EL (cell line): ENCODE results near the gene PRDM15.

Experiments
- DNase-seq: peaks from one replicate; pipeline ENCODE4 v3.0.0-alpha.2; 2016

Gene PRDM15

DNA sequence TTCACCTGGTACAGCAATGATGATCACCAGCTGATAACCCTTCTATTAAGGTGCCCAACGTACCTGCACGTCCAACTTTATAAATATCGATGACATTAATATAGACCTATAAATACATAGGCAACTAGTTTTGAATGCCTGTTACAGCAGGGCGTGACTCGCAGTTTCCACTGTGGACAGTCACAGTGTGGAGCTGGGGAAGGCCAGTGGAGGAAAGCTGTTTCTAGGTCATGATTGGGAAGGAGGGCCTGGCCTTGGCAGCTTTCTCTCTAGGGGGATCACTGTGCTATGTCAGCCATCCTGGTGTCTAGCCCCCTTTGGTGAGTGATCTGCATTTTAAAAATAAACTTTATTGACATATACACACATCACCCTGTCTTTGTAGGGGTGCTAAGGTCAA is 4.4 kb upstream of the PRDM15 start:
- DNase-seq = no peak

DNA sequence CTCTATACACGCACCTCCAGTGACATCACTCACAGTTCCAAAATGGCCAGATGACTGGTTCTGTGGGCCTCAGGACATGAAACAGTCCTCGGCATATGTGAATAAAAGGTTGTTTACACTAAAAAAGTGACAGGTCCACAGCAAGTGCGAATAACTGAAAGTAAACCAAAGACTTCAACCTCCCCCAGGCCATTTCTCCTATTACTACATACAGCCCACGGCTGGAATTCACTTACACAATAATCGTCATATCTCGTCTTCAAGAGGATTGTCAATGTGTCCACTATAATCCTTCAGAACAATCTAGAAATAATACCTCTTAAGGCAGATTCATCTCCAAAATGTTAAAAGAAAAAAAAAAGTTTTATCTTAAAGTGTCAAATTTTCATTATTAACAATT is 1.9 kb upstream of the PRDM15 start:
- DNase-seq = no peak

DNA sequence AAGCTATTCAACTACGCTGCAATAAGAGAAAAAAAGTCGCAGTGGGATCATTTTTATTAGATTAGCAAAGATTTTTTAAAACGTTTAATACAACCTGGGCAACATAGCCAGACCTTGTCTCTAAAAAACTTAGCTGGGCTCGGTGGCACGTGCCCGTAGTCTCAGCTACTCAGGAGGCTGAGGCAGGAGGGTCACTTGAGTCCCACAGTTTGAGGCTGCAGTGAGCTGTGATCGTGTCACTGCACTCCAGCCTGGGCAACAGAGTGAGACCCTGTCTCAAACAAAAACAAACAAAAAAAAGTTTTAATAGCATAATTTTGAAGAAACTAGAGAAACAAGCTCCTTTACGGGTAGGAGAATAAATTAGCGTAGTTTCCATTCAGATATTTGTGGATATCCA is 1.0 kb upstream of the PRDM15 start:
- no peak for DNase-seq

DNA sequence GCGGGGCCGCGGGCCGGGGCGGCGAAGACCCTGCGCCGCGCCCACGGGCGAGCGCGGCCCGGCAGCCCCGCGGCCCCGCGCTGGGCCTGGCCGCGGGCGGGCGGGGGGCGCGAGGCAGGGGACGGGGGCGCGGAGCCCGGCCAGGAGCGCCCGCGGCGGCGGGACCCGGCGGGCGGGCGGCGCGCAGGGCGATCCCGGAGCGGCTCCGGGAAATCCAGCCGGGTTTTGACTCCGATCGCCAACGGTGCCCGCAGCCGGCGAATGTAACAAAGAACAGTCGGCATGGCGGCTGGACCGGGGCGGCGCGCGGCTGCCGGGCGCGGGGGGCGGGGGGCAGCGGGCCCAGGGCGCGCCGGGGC is 334 bp downstream of the PRDM15 start:
- peak; percentile 76 for DNase-seq

DNA sequence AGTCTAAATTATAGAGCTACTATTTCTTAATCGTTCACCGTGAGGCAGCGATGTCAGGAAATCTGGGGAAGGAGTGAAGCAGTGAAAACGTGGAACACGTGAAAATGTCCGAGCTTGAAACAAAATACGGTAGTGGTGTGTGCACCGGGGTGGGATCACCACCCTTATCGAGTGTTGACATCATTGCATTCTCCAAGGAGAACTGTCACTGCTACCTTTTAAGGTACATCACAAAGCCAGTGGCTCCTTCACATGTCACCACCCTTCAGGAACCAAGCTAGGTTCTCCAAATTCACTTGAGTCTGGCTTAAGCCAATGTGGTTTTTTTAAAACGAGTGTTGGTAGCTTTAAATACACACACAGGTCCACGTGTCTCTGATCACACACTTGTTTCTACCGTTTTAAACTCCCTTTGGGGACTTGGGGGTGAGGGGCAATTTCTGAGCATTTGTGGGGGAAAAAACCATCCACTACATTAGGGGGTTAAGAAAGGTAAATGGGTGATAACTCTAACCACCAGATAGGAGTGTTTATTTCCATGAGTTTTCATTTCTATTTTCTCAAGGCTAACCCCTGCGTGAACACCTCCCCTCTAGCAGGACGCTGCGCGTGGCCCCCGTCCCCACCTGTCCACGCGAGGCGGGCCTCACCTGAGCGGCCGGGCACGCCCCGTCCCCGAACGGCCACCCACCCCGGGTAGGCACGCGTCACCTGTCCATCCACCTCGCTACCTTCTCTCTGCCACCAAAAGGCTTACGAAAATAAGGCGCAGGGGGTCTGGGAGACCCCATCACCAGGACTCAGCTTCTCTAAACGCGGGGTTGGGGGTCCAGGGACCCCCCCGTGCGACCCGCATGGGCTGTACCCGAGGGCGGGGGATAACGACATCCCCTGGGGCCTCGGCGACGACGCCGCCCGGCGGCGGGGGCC is 978 bp downstream of the PRDM15 start:
- peak; percentile 53 for DNase-seq

DNA sequence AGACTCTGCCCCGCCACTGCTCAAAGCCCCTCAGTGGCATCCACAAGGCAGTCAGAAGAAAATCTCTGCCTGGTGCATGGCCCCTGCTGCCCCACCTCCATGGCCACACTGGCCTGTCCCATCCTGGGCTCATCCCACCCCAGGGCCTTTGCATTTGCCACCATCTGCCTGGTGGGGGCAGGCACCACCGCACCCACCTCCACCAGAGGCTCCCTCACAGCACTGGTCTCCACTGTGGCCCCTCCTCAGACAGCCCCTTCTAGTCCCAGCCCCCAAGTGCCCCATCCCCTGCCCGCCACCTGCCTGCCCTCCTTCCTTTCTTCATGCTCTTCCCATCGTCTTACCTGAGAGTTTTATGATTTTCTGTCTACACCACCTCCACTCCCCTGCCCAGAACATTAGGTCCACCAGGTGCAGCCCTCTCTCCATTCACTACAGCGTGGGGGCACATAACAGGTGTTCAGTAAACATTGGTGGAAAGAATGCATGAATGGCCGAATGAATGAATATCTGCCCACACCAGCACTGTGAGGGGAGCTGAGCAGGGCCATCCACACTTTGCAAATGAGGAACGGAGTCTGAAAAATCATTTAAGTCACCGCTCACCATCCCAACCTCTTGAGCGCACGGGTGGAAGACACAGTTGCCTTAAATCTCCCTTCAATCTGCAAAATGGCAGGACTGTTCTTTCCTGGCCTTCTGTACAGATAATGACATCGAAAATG is 2.1 kb downstream of the PRDM15 start:
- no peak for DNase-seq

DNA sequence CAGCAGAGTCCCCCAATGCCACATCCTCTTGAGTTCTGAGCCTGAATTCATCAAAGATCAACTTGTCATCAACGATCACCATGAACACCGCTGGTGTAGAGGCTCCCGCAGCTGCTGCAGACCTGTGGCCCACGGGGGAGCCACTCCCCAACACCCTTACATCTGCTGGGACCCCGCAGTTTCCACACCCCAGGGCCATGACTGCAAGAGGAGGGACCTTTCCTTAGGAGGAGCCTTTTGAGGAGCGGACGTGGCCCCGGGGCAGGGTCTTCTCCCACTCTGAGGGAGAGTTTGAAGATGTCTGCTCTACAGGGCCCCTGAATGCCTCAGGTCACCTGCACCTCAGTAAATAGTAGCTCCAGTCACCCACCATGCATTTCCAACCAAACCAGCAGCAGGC is 2.7 kb downstream of the PRDM15 start:
- DNase-seq = no peak

DNA sequence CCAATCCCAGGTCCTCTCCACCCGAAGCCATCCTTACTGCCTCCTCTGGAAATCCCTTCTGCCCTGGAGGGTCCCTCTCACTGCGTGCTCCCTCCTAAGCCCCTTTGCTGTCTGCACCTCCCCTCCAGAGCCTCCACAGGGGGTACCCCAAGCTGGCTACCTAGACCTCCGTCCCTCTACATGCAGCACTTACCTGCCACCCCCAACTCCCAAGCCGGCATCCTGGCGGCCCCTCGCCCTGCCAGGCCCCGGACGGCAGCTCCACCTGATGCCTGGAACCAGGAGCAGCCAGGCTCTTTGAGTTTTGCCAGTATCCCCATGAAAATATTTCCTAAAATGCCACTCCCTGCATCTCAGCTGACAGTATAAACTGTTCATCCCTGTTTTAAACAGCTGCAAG is 4.1 kb downstream of the PRDM15 start:
- no peak for DNase-seq

DNA sequence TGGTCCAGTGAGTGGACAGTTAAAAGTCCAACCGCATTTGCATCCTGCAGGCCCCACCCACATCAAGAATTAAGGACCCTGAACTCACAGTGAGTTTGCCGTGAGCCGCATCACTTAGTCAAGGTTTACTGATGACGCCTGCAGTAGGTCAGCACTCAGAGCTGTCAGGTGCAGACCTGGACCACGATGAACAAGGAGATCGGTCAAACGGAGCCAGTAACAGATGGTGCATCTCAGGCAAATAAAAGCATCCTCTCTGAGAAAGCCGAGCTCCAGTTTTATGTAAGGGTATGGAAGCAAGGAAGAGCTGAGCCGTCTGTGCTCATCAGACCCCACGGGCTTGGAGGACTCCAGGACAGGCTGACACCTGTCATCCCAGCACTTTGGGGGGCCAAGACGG is 4.5 kb downstream of the PRDM15 start:
- no peak for DNase-seq

DNA sequence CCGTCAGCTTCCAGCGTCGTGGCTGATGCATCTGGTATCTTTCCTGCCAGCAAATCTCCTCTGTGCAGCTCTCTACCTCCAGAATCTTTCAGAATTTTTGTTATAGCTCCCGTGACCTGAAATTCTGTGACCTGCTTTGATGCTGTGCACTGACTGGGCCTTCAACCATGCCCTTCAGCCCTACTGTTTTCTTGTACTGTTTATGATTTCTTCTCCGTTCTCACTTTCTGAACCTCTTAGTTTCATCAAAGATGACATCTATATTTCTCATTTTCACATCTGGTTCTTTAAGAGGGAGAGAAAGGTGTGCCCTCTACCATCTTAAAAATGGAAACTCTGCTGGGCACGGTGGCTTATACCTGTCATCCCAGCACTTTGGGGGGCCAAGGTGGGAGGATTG is 5.7 kb downstream of the PRDM15 start:
- no peak for DNase-seq

DNA sequence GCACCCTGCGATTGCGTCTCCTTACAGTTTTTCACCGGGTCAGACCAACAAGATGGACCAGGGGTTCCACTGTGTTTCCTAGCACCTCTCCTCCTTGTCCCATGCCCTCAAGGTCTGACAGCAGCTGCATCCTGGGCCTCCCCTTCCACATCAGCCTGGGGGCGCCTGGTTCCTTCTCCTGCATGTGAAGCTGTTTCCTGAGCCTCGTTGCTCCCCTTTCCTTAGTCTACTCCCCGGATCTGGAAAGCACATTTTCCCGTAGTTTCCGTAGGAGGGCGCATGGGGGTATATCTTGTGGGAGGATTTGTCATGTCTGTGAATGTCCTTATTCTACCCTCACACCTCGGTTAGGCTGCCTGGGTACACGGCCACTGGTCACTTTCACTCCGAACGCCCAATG is 6.1 kb downstream of the PRDM15 start:
- no peak for DNase-seq

DNA sequence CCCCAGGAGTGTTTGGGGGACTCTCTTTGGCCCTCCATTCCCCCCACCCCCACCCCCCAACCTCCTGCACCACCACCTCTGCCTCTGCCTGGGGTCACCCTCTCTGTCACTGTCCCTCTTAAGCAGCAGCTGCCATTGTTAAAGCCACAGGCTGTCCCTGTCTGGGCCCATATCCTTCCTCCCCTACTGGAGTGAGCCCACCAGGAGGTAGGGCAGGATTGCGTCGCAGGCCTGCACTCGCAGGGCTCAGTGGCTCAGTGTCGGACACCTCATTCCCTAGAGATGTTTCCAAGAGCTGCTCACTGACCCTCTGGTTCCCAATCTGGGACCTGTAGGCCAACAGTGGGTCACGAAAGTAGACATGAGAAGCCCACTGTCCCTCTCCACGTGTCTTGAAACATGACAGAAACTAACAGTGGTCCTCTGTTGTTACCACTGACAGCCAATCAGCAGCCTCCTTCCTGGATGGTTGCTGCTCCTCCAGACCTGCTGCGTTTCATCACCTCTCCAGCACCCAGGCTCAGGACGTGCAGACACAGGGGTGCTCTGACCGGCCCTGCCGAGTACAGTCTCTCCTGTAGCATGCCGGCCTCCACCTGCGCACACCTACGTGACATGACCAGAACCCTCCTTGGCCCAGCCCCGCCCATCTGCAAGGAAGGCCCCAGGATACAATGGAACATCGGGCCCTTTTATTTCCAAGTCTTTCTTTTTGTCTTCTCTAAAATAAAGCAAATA is 7.7 kb downstream of the PRDM15 start:
- no peak for DNase-seq

DNA sequence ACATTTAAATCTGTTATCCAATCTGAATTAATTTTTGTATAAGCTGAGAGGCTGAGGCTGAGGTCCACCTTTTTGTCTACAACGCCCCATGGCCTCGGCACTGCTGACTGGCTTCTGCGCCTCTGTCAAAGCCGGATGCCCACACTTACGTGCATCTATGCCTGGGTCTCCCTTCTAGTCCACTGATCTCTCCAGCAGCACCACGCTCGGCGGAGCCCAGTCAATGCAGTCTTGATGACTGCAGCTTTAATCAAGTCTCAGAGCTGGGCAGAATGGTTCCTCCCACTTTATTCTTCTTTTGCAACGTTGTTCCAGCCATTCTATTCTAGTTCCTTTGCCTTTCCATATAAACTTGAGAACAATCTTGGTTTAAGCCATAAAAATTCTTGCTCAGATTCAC is 9.4 kb downstream of the PRDM15 start:
- DNase-seq = no peak

DNA sequence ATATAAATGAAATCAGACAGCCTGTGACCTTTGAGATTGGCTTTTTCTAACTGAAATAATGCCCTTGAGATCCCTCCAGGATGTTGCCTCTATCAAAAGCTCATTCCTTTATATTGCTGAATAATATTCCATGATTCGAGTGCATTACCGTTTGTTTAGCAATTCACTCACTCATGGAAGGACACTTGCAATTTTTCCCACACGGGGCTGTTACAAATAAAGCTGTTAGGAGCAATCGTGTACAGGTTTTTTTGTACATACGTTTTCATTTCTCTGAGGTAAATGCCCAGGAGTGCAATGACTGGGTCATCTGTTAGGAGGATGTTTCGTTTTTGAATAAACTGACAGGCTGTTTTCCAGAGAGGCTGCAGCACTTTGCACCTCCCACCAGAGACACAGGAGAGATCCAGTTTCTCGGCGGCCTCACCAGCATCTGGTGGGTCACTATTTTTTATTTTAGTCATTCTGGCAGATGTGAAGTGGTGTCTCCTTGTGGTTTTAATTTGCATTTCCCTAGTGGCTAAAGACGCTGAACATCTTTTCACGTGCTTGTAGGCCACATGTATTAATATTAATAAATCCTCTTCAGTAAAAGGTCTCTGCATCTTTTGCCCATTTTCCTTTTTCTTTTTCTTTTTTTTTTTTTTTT is 11.0 kb downstream of the PRDM15 start:
- peak; percentile 34 for DNase-seq

DNA sequence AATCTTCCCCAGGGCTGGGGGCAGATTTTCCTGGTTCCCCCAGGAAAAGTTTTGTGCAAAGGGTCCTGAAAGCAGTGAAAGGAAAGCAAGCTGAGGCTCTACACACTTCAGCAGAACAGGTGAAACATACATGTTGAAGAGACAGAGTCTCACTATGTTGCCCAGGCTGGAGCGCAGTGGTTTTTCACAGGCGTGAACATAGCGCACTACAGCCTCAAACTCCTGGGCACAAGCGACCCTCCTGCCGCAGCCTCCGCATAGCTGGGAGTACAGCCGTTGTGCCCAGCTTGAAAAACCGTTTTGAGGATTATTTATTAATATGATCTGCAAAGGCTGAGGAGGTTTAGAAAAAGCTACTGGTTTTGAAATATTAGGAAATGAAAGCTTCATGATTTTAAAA is 11.8 kb downstream of the PRDM15 start:
- no peak for DNase-seq

DNA sequence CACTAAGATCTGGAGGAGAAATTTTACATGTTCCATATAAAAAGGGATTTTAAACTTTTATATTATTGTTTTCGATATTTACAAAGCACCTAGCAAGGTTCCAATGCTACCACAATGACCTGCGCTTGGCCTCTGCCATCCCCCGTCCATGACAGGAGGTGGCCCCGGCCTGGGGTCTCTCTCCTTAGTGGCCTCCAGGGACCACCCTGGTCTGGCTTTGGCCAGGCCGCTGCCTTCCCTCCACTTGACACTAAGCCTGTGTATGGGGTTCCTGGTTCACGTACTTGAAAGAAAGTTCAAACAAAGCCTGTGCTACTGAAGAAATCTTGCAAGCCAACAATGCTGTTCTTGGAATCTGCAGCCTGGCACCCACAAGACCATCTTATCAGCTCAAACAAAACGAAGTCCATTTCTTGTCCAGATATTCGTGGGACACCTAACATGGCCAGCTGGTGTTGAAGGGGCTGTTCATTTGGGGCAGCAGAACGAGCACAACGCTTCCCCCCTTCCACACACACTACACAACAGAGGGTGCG is 12.8 kb downstream of the PRDM15 start:
- DNase-seq = no peak

DNA sequence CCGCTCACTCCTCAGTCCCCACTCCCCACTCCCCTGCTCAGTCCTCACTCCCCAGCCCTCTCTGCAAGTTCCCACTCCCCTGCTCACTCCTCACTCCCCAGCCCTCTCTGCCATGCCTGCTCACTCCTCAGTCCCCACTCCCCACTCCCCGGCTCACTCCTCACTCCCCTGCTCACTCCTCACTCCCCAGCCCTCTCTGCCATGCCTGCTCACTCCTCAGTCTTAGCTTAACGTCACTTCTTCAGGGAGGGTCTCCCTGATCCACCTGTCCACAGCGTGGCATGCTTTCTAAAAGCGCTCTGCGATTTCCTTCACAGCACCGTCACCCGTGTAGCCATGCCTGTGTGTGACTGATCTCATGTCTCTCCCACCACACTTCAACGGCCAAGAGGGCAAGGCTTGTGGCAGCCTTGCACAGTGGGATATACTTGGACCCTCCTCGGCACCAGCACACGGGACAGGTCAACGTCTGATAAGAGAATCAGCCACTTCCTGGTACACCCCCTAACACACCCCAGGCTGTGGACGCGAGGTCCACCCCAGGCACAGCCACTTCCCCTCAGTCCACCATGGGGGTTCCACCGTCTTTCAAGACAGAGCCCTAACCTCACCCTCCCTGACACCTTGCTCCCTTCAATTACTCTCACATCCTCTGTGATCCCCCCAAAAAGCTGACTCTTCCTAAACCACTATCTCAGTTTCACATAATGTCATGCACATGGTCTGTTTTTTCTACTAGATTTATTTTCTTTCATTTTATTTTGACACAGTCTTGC is 14.0 kb downstream of the PRDM15 start:
- no peak for DNase-seq

DNA sequence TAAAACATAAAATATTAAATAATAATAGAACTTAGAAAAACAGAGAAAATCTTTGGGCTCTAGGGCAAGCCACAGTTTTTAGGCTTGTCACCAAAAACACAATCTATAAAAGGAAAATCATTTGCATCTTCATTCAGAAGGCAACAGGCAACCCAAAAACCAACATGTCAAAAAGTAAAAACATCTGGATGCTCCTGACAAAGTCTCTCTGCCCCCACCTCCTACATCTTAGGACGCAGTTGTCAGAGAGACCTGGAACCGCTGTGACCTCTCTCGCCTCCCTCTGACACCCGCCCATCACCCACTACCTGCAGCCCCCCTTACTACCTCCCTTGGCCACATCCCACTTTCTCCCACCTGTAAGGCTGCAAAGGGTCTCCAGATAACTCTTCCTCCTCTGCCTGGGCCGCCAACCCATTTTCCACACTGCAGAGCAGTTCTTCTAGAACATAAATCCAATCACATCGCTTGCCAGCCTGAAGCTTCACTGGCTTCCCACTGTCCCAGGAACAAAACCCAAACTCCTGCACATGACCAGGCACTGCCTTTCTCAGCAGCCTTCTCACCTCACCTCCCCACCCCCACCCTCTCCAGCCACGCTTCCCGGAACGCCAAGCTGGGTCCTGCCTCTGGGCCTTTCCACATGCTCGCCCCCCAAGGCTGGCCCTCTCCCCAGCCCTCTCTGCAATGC is 14.7 kb downstream of the PRDM15 start:
- no peak for DNase-seq

DNA sequence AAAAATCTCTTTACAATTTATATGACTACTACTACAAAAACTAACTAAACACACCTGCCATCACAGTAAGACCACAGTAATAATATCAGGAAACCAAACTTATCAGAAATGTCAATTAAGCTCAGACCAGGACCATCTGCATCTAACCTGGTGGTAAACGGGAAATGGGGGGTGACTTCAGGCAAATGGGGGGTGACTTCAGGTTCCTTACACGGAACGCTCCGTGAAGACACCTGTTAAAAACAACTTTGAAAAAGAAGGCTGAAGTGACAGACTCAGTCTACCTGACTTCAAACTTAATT is 15.8 kb downstream of the PRDM15 start:
- DNase-seq = no peak

DNA sequence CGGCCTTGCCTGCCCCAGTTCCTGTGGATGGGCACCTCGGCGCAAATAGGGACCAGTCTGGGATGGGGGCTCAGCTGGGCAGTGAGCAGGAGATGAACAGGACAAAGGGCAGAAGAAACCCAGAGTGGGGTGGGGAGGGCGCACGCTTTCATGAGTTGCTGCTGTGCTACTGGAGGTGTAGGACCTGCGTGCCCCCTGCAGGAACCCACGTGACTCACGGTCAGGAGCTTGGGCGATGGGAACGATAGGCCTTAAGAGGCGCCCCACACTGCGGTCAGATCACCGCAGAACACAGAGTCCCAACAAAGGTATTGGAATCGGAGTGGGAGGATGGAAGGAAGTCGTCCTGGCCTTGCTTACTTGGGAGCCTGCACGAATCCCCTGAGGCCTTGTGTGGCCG is 17.2 kb downstream of the PRDM15 start:
- no peak for DNase-seq

DNA sequence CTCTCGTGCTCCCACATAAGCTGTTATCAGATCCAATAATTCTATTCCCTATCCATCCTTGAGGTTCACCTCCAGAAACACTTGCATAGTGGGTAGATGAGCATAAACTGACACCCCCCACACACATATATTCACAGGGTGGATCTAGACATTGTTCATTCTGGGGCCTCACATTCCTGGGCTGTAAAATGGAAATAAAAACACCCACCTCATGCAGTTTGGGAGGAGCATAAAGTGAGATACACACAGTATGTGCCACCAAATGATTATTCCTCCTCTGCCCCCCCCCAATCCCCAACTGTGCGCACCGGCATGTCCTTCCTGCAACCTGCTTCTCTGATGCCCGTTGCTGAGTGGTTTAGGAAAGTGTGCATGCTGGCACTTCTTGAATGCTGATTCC is 17.9 kb downstream of the PRDM15 start:
- DNase-seq = no peak
